Astrocyte (in vitro differentiated cells and primary cell): ENCODE measurements around the gene PRKAA2. TPM values are rescaled to one million over a fixed set of nuclear protein-coding genes. Genes with fewer than 3 reads are reported as not detected.

Experiments
- DNase-seq: peaks from one replicate; pipeline ENCODE4 v3.0.0-alpha.2; 2010; ENCODE audit warnings: low read depth
- FAIRE-seq: peaks from 2 replicates; lab custom pipeline; 2011; peaks lifted over from hg19 to GRCh38; lab: Jason Lieb, UNC
- H2AFZ ChIP-seq: 2 replicates; pipeline ENCODE4 v1.6.0; 2012; ENCODE audit warnings: low read depth, low read length, inconsistent platforms
- H3K27ac ChIP-seq: 2 replicates; pipeline ENCODE4 v1.5.1; 2011; ENCODE audit warnings: low read depth, low read length, inconsistent platforms
- H3K27me3 ChIP-seq: 2 replicates; pipeline ENCODE4 v1.6.0; 2011; ENCODE audit warnings: low read length, inconsistent platforms; ENCODE audit not compliant: insufficient read depth
- H3K36me3 ChIP-seq: 2 replicates; pipeline ENCODE4 v1.5.1; 2011; ENCODE audit warnings: low read length, inconsistent platforms; ENCODE audit not compliant: insufficient read depth
- H3K4me1 ChIP-seq: 2 replicates; pipeline ENCODE4 v1.5.1; 2011; ENCODE audit warnings: low read length, inconsistent platforms; ENCODE audit not compliant: insufficient read depth
- H3K4me2 ChIP-seq: 2 replicates; pipeline ENCODE4 v1.6.0; 2012; ENCODE audit warnings: low read length, inconsistent platforms
- H3K4me3 ChIP-seq: 2 replicates; pipeline ENCODE4 v1.5.1; 2011; ENCODE audit warnings: low read depth, mild to moderate bottlenecking, low read length, inconsistent platforms; ENCODE audit not compliant: insufficient read depth
- H3K79me2 ChIP-seq: 2 replicates; pipeline ENCODE4 v1.6.0; 2012; ENCODE audit warnings: mild to moderate bottlenecking, low read length, inconsistent platforms; ENCODE audit not compliant: insufficient read depth
- H3K9ac ChIP-seq: 2 replicates; pipeline ENCODE4 v1.6.0; 2012; ENCODE audit warnings: mild to moderate bottlenecking, low read length, inconsistent platforms
- H3K9me3 ChIP-seq: 2 replicates; pipeline ENCODE4 v1.5.1; 2012; ENCODE audit warnings: low read depth, mild to moderate bottlenecking, low read length, inconsistent platforms; ENCODE audit not compliant: insufficient read depth
- H4K20me1 ChIP-seq: 2 replicates; pipeline ENCODE4 v1.6.0; 2012; ENCODE audit warnings: low read length, inconsistent platforms; ENCODE audit not compliant: insufficient read depth
- H3K27ac Mint-ChIP-seq: one replicate; pipeline ENCODE4 v1.8.0; 2021; ENCODE audit warnings: mild to moderate bottlenecking, mixed read lengths; ENCODE audit not compliant: unreplicated experiment
- H3K27me3 Mint-ChIP-seq: one replicate; pipeline ENCODE4 v1.8.0; 2021; ENCODE audit warnings: low read depth, mixed read lengths; ENCODE audit not compliant: unreplicated experiment
- H3K36me3 Mint-ChIP-seq: one replicate; pipeline ENCODE4 v1.8.0; 2021; ENCODE audit warnings: low read depth, mixed read lengths; ENCODE audit not compliant: unreplicated experiment
- H3K4me1 Mint-ChIP-seq: one replicate; pipeline ENCODE4 v1.8.0; 2021; ENCODE audit warnings: low read depth, mixed read lengths; ENCODE audit not compliant: unreplicated experiment
- H3K4me3 Mint-ChIP-seq: one replicate; pipeline ENCODE4 v1.8.0; 2021; ENCODE audit warnings: mild to moderate bottlenecking, moderate library complexity, mixed read lengths; ENCODE audit not compliant: unreplicated experiment
- H3K9me3 Mint-ChIP-seq: one replicate; pipeline ENCODE4 v1.8.0; 2021; ENCODE audit warnings: mild to moderate bottlenecking, mixed read lengths; ENCODE audit not compliant: unreplicated experiment
- EZH2 ChIP-seq: IDR thresholded peaks from 2 replicates; pipeline ENCODE4 v1.6.1; 2012; ENCODE audit warnings: mild to moderate bottlenecking, low read length, inconsistent platforms; ENCODE audit not compliant: insufficient read depth
- total RNA-seq: library from RNA; stranded (reverse); gene quantifications from 2 replicates; pipeline ENCODE4 v1.2.1, GENCODE V29; 2021
- TF ChIP-seq, protein P1 (sequence below): IDR thresholded peaks from 2 replicates; pipeline ENCODE4 v1.5.1; 2011; ENCODE audit warnings: low read depth, mild to moderate bottlenecking, inconsistent platforms, low read length, moderate library complexity; ENCODE audit not compliant: insufficient read depth

Gene PRKAA2
- total RNA-seq, 1 donor from 2014 or later: 2.4 TPM

- Histone ChIP-seq H3K4me2 (no peak overlapping the region), H3K27me3 (no peaks in the 10 kb centered on the region), H3K4me3 (no peak overlapping the region), H4K20me1 (no peaks in the 10 kb centered on the region), H3K27ac (no peak overlapping the region), H3K79me2 (no peaks in the 10 kb centered on the region), H3K36me3 (no peaks in the 10 kb centered on the region), H2AFZ (no peak overlapping the region), H3K9me3 (no peaks in the 10 kb centered on the region), H3K4me1 (no peaks in the 10 kb centered on the region), H3K9ac (no peak overlapping the region)
- Mint-ChIP-seq H3K27ac (no peak overlapping the region), H3K4me3 (no peak overlapping the region), H3K4me1 (no peaks in the 10 kb centered on the region), H3K36me3 (no peaks in the 10 kb centered on the region), H3K27me3 (no peaks in the 10 kb centered on the region), H3K9me3 (no peaks in the 10 kb centered on the region)
- no peak for TF ChIP-seq EZH2
- FAIRE-seq (peak; percentile 52), DNase-seq (peak; percentile 22)
These were observed 5.9 kb upstream of the PRKAA2 start for GRCh38 chr1:56639211-56639610.

- Histone ChIP-seq H3K4me1 (peaks cover 6% of the 10 kb centered on the region), H3K36me3 (no peaks in the 10 kb centered on the region), H3K4me2 (no peak overlapping the region), H3K27ac (no peak overlapping the region), H3K9ac (no peak overlapping the region), H3K27me3 (no peaks in the 10 kb centered on the region), H3K9me3 (no peaks in the 10 kb centered on the region), H3K4me3 (no peak overlapping the region), H3K79me2 (no peaks in the 10 kb centered on the region), H4K20me1 (no peaks in the 10 kb centered on the region), H2AFZ (no peak overlapping the region)
- TF ChIP-seq, protein P1, sequence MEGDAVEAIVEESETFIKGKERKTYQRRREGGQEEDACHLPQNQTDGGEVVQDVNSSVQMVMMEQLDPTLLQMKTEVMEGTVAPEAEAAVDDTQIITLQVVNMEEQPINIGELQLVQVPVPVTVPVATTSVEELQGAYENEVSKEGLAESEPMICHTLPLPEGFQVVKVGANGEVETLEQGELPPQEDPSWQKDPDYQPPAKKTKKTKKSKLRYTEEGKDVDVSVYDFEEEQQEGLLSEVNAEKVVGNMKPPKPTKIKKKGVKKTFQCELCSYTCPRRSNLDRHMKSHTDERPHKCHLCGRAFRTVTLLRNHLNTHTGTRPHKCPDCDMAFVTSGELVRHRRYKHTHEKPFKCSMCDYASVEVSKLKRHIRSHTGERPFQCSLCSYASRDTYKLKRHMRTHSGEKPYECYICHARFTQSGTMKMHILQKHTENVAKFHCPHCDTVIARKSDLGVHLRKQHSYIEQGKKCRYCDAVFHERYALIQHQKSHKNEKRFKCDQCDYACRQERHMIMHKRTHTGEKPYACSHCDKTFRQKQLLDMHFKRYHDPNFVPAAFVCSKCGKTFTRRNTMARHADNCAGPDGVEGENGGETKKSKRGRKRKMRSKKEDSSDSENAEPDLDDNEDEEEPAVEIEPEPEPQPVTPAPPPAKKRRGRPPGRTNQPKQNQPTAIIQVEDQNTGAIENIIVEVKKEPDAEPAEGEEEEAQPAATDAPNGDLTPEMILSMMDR: no peak
- no peak for TF ChIP-seq EZH2
- FAIRE-seq (no peak), DNase-seq (no peak)
- Mint-ChIP-seq H3K27ac (no peak overlapping the region), H3K36me3 (no peaks in the 10 kb centered on the region), H3K4me3 (peak overlapping the region; percentile 62), H3K4me1 (peaks cover 3% of the 10 kb centered on the region), H3K27me3 (peaks cover 4% of the 10 kb centered on the region), H3K9me3 (no peaks in the 10 kb centered on the region)
These were observed 1.5 kb upstream of the PRKAA2 start for GRCh38 chr1:56643661-56644060.

DNA sequence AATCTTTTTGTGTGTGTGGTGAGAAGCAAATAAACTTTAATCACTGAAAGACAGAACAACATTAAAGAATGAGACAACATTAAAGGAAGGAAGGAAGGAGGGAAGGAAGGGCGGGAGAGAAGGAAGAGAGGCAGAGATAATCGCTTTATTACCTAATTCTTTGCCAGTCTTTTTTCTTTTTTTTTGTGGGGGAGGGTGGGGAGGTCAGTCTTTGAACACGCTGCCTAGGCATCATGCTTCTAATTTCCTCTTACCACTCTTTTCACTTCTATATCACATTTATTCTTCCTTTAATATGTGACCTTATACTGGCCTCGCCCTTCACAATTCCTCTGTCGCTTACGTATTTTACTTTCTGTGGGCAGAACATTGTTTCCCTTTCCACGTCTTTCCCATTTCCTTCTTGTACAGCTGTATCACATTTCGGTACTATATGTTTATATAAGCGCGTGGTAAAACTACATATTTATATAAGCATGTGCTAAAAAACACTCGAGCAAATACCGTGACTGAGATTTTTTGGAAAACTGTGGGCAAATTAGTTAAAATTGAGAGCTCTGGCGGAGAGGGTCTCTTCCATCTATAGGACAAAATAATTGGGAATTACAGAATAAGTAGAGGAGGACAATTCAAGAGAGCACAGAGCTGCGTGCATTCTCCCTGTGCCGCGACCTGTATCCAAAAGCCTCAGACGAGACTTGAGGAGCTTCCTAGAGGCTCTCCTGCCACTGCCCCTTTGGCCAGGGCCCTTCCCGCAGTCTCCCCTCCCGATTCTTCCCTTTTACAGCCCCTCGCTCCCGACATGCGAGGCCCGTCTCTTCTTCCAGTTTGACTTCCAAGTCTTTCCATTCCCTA, 823 bp upstream of the PRKAA2 start:
- Histone ChIP-seq H3K9ac (peak overlapping the region; percentile 55), H3K27me3 (no peaks in the 10 kb centered on the region), H4K20me1 (no peaks in the 10 kb centered on the region), H3K4me2 (peak overlapping the region; percentile 88), H3K27ac (no peak overlapping the region), H3K4me1 (peaks cover 6% of the 10 kb centered on the region), H3K36me3 (no peaks in the 10 kb centered on the region), H3K4me3 (peak overlapping the region; percentile 58), H2AFZ (peak overlapping the region; percentile 94), H3K79me2 (no peaks in the 10 kb centered on the region), H3K9me3 (no peaks in the 10 kb centered on the region)
- no peaks in the 10 kb centered on the region for H3K9me3 Mint-ChIP-seq
- no peak for DNase-seq
- TF ChIP-seq, protein P1: no peak
- TF ChIP-seq EZH2: no peak
- no peaks in the 10 kb centered on the region for H3K36me3 Mint-ChIP-seq
- peaks cover 4% of the 10 kb centered on the region for H3K27me3 Mint-ChIP-seq
- no peak for FAIRE-seq
- H3K4me3 Mint-ChIP-seq: peak overlapping the region; percentile 90
- H3K4me1 Mint-ChIP-seq: peaks cover 3% of the 10 kb centered on the region
- no peak overlapping the region for H3K27ac Mint-ChIP-seq
